Activated naive CD4-positive, alpha-beta T cell treated with Interleukin-2 at 50 U/mL for 16 hours (primary cell): ENCODE data around the gene MC4R.
"Not testable (repeated sequence)": the region's sequence is repeated elsewhere in the genome, so short reads cannot be mapped to it uniquely, and the experiment has no call there.

Experiments used
- DNase-seq: peaks from one replicate; pipeline ENCODE4 v3.0.0-alpha.2; 2020

MC4R gene

DNA sequence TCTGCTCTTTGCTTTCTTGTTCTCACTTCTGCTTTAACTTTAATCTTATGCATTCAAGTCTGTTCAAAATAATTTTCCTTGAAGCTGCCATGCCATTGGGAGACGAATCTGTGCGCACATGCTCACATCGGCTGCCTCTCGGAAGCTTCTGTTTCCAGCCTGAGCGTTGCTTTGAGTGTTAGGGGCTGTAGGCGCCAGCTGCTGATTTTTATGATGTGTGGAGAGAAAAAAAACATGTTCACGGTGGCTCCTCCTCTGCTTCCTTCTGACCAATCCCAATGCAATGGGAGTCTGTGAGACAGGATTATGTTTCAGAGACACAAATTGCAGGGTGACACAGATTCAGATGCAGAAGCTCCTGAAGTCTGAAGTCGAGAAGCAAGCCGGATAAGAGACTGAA is at the start of gene MC4R:
Gene MC4R (minus strand): TSS at position 180 of the 400 bp plus-strand sequence. CDS start 426 bp downstream, outside the sequence.
- no peak for DNase-seq

DNA sequence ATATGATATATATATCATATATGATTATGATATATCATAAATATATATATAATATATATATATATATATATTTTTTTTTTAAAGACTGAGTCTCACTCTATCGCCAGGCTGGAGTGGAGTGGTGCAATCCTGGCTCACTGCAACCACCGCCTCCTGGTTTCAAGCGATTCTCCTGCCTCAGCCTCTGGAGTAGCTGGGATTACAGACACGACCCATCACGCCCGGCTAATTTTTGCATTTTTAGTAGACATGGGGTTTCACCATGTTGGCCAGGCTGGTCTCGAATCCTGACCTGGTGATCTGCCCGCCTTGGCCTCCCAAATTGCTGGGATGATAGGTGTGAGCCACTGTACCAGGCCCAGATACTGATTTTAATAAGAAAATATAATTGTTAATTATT is 49.7 kb upstream of the MC4R start:
- DNase-seq = not testable (repeated sequence)

DNA sequence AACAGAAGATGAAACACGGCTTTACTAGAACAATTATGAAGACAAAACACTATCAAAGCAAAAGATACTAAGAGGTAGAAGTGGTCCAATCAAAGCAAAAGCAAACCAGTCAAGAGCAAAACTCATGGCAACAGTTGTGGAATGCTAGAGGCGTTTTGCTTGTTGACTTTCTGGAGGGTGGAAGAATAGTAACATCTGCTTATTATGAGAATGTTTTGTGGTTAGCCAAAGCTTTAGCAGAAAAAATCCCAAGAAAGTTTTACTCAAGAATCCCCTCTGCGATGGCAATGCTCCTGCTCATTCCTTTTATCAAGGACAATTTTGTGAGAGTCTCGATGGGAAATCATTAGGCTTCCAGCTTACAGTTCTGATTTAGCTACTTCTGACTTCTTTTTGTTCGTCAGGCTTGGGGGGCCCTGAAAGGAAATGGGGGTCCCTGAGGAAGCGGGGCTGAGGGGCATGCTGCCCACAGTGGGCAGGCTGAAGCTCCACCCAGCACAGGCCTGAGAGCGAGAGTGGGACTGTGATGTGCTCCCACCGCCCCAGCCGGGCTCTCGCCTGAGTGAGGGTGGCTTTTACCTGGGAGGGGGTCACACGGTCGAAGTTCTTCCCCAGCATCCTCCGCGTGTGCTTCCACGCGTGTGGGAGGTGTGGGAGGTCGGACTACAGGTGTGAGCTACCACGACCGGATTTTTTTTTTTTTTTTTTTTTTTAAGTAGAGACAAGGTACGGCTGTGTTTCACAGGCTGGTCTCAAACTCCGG is 49.0 kb upstream of the MC4R start:
- DNase-seq = no peak

DNA sequence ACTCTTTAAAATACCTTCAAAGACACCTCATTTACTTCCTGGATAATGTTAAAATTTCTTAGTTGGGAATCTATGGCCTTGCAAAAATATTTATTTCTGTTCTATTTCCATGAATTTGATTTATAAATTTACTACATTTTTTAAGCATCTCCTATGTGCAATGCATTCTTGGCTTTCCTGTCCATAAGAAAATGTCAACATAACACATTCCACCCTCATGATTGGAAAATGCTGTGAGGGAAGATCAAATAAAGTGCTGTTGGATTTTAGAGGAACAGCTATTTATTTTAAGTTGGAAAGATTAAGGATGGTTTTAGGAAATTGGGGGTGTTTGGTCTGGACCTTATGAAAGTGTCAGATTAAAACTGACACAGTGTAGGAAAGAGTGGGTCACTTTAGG is 45.4 kb upstream of the MC4R start:
- DNase-seq = no peak

DNA sequence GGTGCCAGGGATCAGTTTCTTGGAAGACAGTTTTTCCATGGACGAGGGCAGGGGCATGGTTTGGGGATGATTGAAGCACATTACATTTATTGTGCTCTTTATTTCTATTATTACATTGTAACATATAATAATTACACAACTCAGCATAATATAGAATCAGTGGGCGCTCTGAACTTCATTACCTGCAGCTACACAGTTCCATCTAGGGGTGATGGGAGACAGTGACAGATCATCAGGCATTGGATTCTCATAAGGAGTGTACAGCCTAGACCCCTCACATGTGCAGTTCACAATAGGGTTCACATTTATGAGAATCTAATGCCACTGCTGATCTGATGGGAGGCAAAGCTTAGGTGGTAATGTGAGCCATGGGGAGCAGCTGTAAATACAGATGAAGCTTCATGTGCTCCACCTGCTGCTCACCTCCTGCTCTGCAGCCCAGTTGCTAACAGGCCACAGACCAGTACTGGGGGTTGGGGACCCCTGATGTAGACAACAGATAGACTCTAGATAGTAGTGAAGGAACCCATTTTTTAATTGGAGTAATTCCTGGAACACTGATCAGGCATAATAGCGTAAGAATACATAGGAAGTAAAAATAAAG is 41.5 kb upstream of the MC4R start:
- DNase-seq = no peak

DNA sequence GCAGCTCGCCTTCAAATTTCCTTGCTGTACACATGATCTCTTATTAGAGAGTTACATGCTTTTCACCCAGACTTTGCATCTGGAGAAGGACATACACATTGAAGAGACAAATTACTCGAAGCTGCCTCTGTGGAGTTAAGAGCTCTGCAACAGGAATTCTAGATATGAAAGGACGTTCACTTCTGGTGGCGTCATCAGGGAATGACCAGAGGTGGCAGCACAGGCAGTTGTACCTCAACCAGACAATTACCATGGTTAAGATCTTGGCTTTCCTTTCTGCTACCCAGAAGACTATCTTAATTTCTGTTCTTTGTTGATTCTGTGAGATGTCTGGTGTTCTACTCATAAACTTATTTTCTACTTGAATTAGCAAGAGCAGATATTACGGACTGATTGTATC is 39.1 kb upstream of the MC4R start:
- DNase-seq = no peak

DNA sequence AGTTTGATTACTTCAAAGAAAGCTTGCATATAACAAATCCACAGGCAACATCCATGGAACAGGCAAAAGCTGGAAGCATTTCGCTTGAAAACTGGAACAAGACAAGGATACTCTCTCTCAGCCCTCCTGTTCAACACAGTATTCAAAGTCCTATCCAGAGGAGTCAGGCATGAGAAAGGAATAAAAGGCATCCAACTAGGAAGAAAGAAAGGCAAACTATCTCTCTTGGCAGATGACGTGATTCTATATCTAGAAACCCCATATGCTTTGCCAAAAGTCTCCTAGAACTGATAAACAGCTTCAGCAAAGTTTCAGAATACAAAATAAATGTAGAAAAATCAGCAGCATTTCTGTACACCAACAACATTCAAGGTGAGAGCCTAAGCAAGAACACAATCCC is 34.1 kb upstream of the MC4R start:
- DNase-seq = no peak

DNA sequence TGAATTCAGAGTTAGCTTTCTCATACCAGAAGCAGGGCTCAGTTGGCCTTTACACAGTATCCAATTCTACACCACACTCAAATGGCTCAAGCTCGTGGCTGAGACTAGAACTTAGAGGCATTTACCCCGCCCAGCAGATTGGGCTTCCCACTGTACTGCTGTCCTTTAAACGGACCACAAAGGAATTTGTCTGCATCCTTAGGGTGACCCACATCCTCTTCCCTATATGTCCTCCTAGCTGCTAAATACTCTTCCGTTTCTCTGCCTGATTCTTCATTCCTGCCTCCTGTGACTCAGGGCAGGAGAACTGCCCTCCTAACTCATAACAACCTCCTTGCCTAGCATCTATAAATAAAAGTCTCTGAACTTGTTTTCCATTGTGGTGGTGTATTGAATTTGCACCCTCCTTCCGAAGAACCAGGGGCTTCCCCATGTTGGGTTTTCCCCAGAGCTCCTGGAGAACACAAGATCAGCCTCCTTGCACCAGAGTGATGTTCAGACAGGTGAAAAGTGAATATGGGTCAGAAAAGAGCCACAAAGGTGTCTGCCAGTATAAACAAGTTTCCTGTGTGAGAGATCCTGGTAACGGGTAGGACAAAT is 32.0 kb upstream of the MC4R start:
- DNase-seq = no peak

DNA sequence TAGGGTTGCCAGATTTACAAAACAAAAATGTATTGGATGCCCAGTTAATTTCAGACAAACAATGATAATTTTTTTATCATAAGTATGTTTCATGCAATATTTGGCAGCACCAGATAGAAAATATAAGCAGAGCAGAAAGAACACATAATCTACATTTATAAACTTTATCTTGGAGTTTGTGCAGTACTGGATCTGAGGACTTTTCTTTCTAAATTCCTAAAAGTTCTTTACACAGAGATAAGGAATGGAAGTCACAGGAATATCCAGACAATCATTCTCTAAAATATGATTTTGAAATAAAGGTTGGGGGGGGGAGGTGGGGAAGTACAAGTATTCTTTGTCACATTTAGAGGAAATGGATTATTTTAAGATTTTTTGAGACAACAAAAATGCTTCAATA is 28.8 kb upstream of the MC4R start:
- DNase-seq = no peak

DNA sequence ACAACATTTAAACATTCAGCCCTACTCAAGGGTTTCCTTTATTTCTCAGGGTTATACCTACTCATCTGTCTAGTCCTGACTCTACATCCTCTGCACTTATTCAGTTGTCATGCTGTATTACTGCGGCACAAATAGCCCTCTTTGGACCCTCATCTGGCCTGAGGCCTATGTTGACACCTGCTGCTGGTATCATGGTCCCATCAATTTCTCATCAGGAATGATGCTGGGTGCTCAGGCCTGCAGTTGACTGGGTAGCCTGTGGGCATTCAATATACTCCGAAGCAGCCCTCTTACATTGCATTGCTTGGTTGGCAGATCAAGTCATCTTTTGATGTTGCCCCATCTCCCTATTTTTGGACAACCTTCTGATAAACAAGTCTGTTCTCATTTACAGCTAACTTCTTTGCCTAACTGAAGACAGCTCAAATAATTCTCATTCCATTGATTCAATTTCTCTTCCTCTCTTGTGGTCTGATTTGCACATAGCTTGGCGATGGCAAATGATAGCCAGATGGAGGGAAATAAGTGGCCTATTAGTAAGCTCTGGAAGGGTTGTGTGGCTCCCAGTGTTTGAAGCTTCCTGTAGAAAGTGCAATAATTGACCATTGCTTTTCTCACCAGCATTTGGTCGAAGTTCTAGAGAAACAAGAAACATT is 19.1 kb upstream of the MC4R start:
- no peak for DNase-seq

DNA sequence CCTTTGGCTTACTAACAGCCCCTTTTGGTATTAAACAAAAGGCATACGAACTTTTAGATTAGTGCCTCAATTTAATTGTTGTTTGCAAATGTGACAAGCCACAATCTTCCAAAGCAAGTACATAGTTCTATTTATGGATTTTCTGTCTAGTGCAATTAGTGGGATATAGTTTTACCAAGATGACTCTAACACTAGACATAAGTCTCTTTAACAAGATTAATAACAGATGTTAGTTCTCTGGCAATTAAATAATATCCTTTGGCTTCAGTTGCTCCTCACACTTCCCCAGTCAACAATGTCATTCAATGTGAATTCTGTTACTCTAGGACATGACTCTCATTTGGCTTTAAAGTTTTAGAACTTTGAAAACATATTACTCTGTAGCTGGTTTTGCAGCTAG is 16.7 kb upstream of the MC4R start:
- no peak for DNase-seq

DNA sequence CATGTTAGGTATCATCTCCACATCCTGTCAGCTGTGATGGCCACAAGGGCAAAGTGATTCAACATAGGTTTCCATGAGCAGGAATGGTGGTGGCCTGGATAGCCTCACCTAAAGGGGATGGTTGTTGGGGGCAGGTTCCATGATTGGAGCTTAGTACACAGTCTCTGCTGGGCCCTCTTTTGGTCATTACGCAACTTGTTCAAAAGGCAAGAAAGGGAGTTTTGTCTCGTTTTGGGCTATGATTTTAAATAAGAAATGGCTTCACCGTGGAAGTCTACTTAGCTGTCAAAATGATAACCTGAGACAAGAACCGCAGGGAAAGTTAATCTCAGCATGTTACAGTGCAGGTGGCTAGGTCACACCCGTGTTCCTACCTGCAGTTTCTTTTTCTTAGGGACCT is 13.1 kb upstream of the MC4R start:
- no peak for DNase-seq

DNA sequence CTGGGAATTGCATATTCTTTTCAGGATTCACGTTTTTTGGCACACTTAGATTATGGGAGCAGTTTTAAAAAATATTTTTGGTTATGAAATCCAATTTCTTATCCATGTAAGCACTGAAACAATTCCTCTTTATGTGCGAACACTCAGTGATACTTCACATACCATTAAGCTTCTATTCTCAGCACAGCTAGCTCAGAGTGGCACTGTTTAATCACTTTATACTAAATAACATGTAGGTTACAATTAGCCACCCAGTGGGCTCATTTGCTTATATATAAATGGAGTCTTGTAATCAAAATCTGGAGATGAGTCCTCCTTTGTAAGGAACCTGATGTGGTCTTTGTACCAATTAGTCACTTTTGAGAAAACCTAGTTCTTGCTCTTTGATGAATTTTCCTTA is 11.3 kb upstream of the MC4R start:
- DNase-seq = no peak

DNA sequence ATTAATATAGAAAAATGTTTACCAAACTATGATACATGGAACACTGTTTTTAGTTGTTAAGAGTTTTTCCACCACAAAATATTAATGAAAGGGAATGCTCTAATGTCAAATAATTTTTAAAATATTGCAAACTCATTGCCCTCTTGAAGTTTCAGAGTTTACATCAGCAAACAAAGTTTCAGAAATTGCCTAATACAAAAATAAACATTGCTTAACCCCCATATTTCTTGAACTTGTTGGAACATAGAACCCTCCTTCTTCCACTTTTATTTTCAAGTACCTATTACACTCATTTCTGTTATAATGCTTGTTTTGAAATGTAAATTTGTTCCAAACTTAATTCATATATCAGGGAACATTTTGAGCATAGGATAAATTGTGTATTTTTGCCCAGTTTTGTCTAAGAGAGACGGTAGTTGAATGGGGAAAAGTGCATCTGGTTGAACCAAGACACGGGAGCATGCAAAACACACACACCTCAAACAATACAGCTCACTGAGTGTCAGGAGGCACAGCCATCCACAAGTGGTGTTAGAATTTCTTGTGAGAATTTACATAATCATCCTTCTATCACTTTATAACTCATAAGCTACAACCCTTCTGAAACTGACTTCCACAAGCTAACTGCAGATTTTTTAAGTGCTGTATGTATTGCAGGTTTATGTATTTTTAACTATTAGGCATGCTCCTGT is 5.3 kb upstream of the MC4R start:
- no peak for DNase-seq

DNA sequence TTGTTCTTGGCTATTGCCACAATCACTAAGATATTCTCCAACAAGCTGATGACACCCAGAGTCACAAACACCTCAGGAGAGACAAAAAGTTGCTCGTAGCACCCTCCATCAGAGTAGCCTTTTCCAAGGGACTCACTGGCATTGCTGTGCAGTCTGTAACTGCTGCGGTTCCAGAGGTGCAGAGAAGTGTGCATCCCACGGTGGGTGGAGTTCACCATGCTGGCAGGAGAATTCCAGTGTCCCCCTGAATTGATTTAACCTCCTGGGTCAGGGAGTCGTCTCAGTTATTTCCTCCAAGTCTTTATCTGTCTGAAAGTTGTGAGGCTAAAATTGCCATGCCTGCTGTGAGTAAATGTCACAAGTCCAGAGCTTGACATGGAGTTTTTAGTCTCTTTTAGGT is 443 bp downstream of the MC4R start:
- no peak for DNase-seq

DNA sequence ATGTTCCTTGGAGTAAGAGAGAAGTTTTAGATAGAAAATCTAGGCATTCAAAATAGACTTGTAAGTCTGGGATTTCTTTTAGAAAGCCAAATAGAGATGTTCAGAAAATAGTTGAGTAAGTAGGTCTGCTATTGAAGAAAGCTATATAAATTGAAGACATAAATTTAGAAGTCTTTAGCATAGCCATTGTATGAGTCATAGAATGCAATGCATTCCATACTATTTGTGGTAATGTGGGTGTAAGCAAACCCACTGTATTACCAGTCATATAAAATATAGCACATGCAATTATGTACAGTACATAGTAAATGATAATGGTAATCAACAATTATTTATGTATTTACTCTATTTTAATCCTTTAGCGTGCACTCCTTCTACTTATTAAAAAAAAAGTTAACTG is 14.1 kb downstream of the MC4R start:
- no peak for DNase-seq

DNA sequence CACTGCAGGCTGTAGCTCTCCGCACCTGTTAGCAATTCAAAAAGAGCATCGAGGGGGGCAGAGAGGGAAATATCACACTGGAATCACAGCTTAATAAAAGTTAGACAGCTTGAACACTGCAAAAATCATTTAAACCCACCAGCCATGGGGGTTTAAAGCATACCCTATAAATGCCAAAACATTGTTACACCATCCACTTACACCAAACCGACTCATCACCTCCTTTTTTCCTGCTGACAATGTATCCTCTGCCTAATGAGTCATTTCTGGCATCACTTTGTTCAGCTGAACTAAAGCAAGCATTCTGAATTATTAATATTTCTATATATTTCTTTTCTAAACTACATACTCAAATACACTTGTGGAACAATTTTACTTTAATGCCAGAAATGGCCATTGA is 21.6 kb downstream of the MC4R start:
- no peak for DNase-seq

DNA sequence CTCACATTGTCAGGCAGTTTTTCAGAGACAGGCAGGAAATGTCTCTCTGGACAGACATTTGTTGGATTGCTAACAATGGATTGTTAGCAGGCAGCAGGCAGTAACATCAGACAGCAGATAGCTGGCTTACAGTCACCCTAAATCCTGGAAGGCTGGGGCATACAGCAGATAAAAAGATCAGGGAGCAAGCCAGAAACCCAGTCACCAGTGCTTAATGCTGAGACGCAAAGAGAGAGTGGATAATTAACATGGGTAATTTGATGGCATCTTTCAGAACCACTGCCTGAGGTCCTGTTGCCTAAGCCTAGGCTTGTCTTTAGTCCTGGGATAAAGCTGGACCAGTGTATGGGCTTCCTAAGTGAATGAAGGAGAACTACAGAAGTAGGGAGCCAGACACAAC is 22.4 kb downstream of the MC4R start:
- DNase-seq = no peak

DNA sequence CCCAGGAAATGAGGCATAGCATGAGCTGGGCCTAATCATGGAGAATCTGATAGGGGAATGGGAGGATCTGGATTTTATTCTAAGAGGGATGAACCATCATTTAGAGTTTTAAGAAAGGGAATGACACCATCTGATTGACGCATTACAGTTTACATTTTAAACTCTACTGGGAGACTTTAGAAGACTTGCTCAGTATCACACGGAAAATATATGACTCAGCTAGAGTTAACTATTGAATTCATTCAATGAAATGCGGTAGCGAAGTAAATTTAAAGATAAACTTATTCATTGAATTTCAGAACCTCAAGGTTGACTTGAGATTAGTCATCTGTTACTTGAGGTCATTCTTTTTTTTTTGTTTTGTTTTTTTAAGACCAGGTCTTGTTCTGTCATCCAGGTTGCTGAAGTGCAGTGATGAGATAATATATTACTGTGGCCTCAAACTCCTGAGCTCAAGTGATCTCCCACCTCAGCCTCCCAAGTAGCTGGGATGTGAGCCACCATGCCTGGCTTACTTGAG is 25.0 kb downstream of the MC4R start:
- no peak for DNase-seq

DNA sequence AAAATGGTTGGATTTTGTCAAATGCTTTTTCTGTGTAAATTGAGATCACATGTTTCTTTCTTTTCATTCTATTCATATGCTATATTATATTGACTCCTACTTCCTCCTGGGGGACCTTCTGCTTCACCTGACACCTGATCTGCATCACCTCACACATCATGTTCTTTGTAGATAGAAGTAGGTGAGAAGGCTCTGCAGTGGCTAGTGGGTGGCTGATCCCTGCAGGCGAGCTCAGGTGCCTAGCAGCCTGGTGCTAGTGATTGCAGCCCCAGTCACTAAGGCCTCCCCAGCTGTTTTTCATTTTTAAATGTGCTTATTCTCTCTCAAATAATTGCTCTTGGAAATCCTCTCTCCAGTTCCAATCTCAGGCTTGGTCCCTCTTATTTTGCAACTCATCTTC is 33.6 kb downstream of the MC4R start:
- DNase-seq = no peak

DNA sequence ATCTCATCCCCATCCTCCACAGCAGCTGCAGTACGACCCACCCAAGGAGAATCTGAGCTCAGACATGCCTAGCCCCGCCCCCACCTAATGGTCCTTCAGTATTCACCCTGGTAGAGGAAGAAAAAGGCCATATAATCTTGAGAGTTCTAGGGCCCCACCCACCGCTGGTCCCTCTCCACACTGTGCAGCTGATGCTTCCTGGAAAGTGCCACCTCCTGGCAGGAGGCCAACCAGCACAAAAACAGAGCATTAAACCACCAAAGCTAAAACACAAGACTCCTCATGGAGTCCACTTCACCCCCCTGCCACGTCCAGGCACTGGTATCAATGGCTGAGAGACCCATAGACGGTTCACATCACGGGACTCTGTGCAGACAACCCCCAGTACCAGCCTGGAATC is 40.7 kb downstream of the MC4R start:
- no peak for DNase-seq

DNA sequence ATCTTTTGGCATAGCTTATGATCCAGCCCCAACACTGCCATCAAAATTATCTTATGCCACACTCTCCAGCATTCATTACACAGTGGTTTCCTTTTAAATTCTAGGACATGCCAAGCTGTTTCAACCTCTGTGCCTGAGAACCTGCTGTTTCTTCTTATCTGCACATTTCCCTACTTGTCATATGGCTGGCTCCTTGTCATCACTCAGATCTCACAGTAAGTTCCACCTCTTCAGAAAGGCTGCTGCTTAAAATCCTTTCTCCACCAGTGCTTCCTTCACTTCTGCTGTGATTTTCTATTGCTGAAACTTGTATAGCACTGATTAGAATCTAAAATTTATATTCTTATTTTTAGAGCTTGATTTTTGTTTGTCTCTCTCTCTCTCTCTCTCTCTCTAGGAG is 43.4 kb downstream of the MC4R start:
- DNase-seq = no peak

DNA sequence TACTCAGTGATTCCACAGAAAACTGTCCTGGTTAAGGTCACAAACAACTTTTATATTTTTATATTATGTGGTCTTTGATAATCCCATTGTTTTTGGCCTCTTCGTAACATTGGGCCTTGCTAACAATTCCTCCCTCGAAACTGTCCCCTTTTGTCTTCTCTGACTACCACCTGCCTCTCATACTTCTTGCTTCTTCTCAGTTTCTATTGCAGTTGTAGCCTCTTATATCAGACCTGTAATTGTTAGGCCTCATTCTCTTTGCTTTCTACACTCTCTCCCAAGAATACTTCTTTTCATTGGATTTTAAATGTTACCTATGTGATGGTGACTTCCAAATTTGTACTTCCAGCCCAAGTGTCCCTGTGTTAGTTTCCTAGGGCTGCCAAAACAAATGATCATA is 44.7 kb downstream of the MC4R start:
- DNase-seq = no peak
